Measurements from ENCODE around the gene TENT4A. TPM values are rescaled to one million over a fixed set of nuclear protein-coding genes. Genes with fewer than 3 reads are reported as not detected.

Gene TENT4A
- total and polyA plus RNA-seq, 8 donors = 3.5 to 37.4 (median 15.8) TPM

DNA sequence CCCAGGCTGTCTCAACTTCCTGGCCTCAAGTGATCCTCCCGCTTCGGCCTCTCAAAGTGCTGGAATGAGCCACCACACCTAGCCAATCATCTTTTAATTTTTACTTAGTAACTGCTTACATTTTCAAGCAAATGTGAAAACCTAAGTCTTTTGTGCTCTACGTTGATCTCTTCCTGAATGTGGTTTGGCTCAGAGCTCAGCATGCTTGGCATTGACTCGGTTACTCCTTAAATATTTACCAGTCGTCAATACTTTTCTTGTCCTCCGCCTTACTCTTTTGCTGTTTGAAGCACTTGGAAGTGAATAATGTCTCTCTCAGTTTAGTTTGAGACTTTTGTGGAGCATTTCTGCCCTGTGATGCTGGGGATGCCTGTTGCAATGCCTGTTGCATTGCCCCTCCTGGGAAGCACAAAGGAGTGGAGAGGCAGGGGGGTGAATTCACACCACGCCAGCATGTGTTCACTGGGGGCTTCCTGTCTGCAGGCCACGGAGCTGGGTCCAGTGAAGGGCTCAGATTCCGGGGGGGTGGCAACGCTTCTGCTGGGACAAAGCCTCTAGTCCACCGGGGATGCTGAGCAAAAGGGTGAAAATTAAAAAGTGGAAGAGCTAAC lies 13.1 kb upstream of the TENT4A start:
- Histone ChIP-seq H3K27ac (peak overlapping the region in 2 of 5 donors; percentile 26 to 32), H3K27me3 (peaks cover 0 to 26% (median 0%) of the 10 kb centered on the region in 3 donors), H3K4me1 (peaks cover 0 to 19% (median 13%) of the 10 kb centered on the region in 4 donors), H3K36me3 (no peaks in the 10 kb centered on the region), H3K4me3 (no peak overlapping the region), H3K9me3 (no peaks in the 10 kb centered on the region)
- 27 to 42% (median 30%) methylated on average over 11 of the region's 11 CpGs for WGBS, 5 donors
- no peak for DNase-seq
- TF ChIP-seq, protein P1, sequence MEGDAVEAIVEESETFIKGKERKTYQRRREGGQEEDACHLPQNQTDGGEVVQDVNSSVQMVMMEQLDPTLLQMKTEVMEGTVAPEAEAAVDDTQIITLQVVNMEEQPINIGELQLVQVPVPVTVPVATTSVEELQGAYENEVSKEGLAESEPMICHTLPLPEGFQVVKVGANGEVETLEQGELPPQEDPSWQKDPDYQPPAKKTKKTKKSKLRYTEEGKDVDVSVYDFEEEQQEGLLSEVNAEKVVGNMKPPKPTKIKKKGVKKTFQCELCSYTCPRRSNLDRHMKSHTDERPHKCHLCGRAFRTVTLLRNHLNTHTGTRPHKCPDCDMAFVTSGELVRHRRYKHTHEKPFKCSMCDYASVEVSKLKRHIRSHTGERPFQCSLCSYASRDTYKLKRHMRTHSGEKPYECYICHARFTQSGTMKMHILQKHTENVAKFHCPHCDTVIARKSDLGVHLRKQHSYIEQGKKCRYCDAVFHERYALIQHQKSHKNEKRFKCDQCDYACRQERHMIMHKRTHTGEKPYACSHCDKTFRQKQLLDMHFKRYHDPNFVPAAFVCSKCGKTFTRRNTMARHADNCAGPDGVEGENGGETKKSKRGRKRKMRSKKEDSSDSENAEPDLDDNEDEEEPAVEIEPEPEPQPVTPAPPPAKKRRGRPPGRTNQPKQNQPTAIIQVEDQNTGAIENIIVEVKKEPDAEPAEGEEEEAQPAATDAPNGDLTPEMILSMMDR (IDR thresholded peaks at IDR 0.05) = no peak
- TF ChIP-seq EP300 (IDR thresholded peaks at IDR 0.05) (no peak), POLR2AphosphoS5 (IDR thresholded peaks at IDR 0.05) (no peak), POLR2A (IDR thresholded peaks at IDR 0.05) (no peak)
- intact Hi-C loops (cut with DNase I; ENCODE audit: low total_unique reads) = no loop called here

DNA sequence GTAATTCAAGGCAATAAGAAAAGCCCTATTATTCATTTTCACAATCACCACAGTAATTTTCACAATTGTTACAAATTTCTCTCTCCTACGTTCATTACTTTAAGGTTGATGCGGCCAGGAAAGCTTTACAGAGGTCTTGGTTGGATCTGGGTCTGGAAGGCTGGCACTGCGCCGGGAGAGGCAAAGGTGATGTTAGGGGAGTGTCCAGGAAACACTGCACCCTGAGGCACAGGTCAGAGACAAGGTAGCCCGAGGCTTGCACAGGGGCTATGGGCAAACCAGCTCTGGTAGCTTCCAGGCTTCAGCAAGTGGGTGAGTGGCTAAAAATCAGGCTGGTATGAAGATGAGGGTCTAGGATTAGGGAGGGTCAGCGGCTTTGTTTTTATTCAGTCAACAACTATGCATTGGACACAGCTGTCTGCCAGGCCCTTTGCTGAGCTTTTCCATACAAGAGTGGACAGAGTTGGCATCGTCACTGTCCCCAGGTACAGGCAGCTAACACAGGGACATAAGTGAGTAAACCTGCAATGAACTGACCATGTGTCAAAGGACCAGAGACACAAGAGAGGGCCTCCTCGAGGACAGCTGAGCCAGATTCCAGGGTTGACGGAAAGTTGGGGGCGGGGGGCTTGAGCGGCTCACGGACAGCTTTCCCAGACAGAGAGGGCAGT lies 12.4 kb upstream of the TENT4A start:
- TF ChIP-seq POLR2A (IDR thresholded peaks at IDR 0.05) (no peak), EP300 (IDR thresholded peaks at IDR 0.05) (no peak), POLR2AphosphoS5 (IDR thresholded peaks at IDR 0.05) (no peak)
- TF ChIP-seq, protein P1 (IDR thresholded peaks at IDR 0.05) = no peak
- Histone ChIP-seq H3K27me3 (peaks cover 0 to 26% (median 0%) of the 10 kb centered on the region in 3 donors), H3K36me3 (no peaks in the 10 kb centered on the region), H3K4me1 (peaks cover 0 to 21% (median 15%) of the 10 kb centered on the region in 4 donors), H3K9me3 (no peaks in the 10 kb centered on the region), H3K27ac (peak overlapping the region in 1 of 5 donors; percentile 26), H3K4me3 (no peak overlapping the region)
- WGBS, 5 donors = 59 to 74% (median 67%) methylated on average over 12 of the region's 12 CpGs
- intact Hi-C loops (cut with DNase I; ENCODE audit: low total_unique reads) = no loop called here
- peak in 1 of 2 donors; percentile 64 for DNase-seq

DNA sequence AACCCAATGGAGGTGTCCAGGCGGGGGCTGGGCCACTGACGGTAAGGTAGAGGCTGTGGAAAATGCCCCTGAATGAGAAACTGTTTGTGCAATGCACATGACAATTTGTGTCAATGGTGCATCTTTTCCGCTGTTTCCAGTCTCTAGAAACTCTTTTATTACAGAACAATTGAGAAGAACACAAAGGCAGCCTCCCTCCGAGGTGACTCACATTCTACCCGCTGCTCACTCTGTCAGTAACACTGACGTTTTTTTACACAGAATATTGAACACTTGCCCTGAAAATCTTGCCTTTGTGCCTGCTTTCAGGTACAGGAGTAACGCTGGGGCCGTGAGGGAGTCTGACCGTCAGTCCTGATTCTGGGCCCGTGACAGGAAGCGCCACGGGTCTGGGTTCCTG lies 11.7 kb upstream of the TENT4A start:
- H3K9me3 ChIP-seq = no peaks in the 10 kb centered on the region
- peaks cover 0 to 26% (median 15%) of the 10 kb centered on the region in 4 donors for H3K4me1 ChIP-seq
- H3K36me3 ChIP-seq = no peaks in the 10 kb centered on the region
- 76 to 85% (median 80%) methylated on average over 12 of the region's 12 CpGs for WGBS, 5 donors
- no peak overlapping the region for H3K4me3 ChIP-seq
- intact Hi-C loops (cut with DNase I; ENCODE audit: low total_unique reads) = no loop called here
- DNase-seq = no peak
- H3K27me3 ChIP-seq = peaks cover 0 to 20% (median 0%) of the 10 kb centered on the region in 3 donors
- TF ChIP-seq POLR2A (IDR thresholded peaks at IDR 0.05) (no peak), POLR2AphosphoS5 (IDR thresholded peaks at IDR 0.05) (no peak), EP300 (IDR thresholded peaks at IDR 0.05) (no peak)
- TF ChIP-seq, protein P1 (IDR thresholded peaks at IDR 0.05) = no peak
- no peak overlapping the region for H3K27ac ChIP-seq

DNA sequence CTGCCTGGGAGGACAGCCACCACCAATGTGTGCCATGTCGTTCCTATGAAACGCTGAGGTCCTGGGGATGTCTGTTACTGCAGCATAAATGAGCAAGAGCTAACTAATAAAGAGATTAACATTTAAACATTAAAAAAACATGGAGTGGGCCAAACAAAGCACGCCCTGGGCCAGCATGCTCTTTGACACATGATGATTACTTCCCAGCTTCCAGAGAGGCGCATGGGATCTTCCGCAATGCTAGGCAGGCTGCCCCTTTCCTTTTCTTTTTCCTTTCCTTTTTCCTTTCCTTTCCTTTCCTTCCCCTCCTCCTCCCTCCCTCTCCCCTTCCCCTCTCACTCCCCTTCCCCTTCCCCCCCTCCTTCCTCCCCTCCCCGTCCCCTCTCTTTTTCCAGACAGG lies 10.6 kb upstream of the TENT4A start:
- TF ChIP-seq, protein P1 (IDR thresholded peaks at IDR 0.05) = no peak
- no peak for TF ChIP-seq POLR2AphosphoS5 (IDR thresholded peaks at IDR 0.05)
- intact Hi-C loops (cut with DNase I; ENCODE audit: low total_unique reads) = no loop called here
- Histone ChIP-seq H3K4me3 (no peak overlapping the region), H3K4me1 (peaks cover 0 to 26% (median 15%) of the 10 kb centered on the region in 4 donors), H3K36me3 (no peaks in the 10 kb centered on the region), H3K9me3 (no peaks in the 10 kb centered on the region), H3K27me3 (peaks cover 0 to 14% (median 0%) of the 10 kb centered on the region in 3 donors), H3K27ac (no peak overlapping the region)
- DNase-seq = no peak
- WGBS, 5 donors = 91 to 98% (median 93%) methylated on average over 6 of the region's 6 CpGs

All from stomach (tissue), 9 donors.